Suprapubic skin (tissue), 4 donors: Measurements from ENCODE around the gene TBC1D5. TPM values are rescaled to one million over a fixed set of nuclear protein-coding genes. Genes with fewer than 3 reads are reported as not detected.
"Not testable (repeated sequence)": the region's sequence is repeated elsewhere in the genome, so short reads cannot be mapped to it uniquely, and the experiment has no call there.

Experiments
- DNase-seq, 2 donors: peaks; one replicate each; pipeline ENCODE4 v3.0.0-alpha.2; 2019; ENCODE audit warnings: low spot score in 2 of 2
- H3K27ac ChIP-seq: fragments of 200-600 bp; sonication (generic); one replicate; pipeline ENCODE4 v1.5.1; 2019
- H3K27me3 ChIP-seq: fragments of 200-600 bp; sonication (generic); one replicate; pipeline ENCODE4 v1.5.1; 2019
- H3K36me3 ChIP-seq: fragments of 200-600 bp; sonication (generic); one replicate; pipeline ENCODE4 v1.5.1; 2019
- H3K4me1 ChIP-seq: fragments of 200-600 bp; sonication (generic); one replicate; pipeline ENCODE4 v1.5.1; 2019
- H3K4me3 ChIP-seq: fragments of 200-600 bp; sonication (generic); one replicate; pipeline ENCODE4 v1.5.1; 2019; ENCODE audit warnings: mild to moderate bottlenecking
- H3K9me3 ChIP-seq: fragments of 200-600 bp; sonication (generic); one replicate; pipeline ENCODE4 v1.5.1; 2019
- EP300 ChIP-seq: sonication (generic); formaldehyde crosslinking; IDR thresholded peaks from one replicate; pipeline ENCODE4 v1.6.1; 2017; ENCODE audit warnings: antibody characterized with exemption
- POLR2A ChIP-seq, 2 donors: fragments of 450-650 bp; IDR thresholded peaks; one replicate each; pipeline ENCODE4 v1.6.1; 2017; ENCODE audit warnings: antibody characterized with exemption in 2 of 2, mild to moderate bottlenecking in 2 of 2, moderate library complexity in 2 of 2
- POLR2AphosphoS5 ChIP-seq, 3 donors: sonication (generic); formaldehyde crosslinking; IDR thresholded peaks; one replicate each; pipeline ENCODE4 v1.6.1; 2017; ENCODE audit warnings: antibody characterized with exemption in 3 of 3
- WGBS: methylation state at CpG from one replicate; pipeline ENCODE4 v1.1.5; 2018; 5-methylcytosine and 5-hydroxymethylcytosine counted together
- total RNA-seq, 4 donors: library from RNA; depleted of rRNA; stranded (reverse); fragments of >200 nt; gene quantifications; one replicate each; pipeline ENCODE4 v1.1.0, GENCODE V29; 2016
- TF ChIP-seq, protein P1 (sequence below), 2 donors: fragments of 200-600 bp in 1 of 2; fragments of 450-650 bp in 1 of 2; sonication (generic) in 1 of 2; IDR thresholded peaks; one replicate each; pipeline ENCODE4 v1.5.1; 2016 to 2019; ENCODE audit warnings: antibody characterized with exemption in 2 of 2, mild to moderate bottlenecking in 1 of 2, moderate library complexity in 1 of 2

TBC1D5 gene
- total RNA-seq, 4 donors from 2014 or later = 66.4 to 98.5 (median 79.9) TPM

DNA sequence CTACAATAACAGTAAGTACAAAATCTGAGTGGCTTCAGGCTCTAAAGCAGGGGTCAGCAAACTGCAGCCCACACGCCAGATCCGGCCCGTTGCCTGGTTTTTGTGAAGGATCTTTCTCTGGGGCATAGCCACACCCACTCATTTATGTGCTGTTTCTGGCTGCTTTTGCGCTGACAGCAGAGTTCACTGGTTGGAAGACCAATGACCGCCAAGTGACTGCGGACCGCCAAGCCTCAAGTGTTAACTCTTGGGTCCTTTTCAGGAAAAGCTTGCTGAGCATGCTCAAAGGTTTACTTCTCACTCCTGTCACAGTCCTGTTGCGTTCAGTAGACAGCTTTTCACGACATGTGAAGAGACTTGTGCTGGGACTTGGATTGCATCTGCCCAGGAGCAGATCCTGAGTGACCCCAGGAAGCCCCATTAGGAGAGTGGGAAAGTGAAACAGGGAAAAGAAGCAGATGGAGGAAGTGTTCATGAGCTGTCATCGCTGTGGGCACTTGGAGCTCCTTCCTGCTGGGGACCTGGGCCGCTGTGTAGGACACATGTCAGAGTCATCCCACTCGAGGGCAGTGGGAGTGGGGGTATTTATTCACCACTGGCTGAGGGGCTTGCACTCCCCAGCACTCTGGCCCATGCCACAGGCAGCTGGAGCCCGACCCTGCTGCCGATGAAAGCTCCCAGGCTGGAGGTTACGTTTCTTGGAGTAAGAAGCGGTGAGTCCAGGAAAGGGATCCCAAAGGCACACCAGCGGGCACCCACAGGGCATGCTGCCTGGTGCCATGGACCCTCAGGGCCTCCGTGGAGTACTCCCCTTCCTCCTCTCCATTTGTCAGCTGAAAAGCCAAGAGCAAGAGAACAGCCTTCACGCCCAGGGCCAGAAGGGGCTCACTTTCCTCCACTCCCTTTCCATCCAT, 608.5 kb downstream of the TBC1D5 start:
- Histone ChIP-seq H3K27ac (no peak overlapping the region), H3K36me3 (no peaks in the 10 kb centered on the region), H3K4me3 (no peak overlapping the region), H3K9me3 (peaks cover 7% of the 10 kb centered on the region), H3K4me1 (no peaks in the 10 kb centered on the region), H3K27me3 (no peaks in the 10 kb centered on the region)
- TF ChIP-seq POLR2AphosphoS5 (IDR thresholded peaks at IDR 0.05) = no peak
- TF ChIP-seq POLR2A (IDR thresholded peaks at IDR 0.05) = no peak
- no peak for TF ChIP-seq EP300
- TF ChIP-seq, protein P1, sequence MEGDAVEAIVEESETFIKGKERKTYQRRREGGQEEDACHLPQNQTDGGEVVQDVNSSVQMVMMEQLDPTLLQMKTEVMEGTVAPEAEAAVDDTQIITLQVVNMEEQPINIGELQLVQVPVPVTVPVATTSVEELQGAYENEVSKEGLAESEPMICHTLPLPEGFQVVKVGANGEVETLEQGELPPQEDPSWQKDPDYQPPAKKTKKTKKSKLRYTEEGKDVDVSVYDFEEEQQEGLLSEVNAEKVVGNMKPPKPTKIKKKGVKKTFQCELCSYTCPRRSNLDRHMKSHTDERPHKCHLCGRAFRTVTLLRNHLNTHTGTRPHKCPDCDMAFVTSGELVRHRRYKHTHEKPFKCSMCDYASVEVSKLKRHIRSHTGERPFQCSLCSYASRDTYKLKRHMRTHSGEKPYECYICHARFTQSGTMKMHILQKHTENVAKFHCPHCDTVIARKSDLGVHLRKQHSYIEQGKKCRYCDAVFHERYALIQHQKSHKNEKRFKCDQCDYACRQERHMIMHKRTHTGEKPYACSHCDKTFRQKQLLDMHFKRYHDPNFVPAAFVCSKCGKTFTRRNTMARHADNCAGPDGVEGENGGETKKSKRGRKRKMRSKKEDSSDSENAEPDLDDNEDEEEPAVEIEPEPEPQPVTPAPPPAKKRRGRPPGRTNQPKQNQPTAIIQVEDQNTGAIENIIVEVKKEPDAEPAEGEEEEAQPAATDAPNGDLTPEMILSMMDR (IDR thresholded peaks at IDR 0.05) = no peak
- DNase-seq = no peak
- 84% methylated on average over 15 of the region's 19 CpGs for WGBS

GRCh38 chr3:17132286-17133115, 609.9 kb downstream of the TBC1D5 start:
- DNase-seq = no peak
- Histone ChIP-seq H3K4me3 (no peak overlapping the region), H3K27ac (no peak overlapping the region), H3K27me3 (no peaks in the 10 kb centered on the region), H3K4me1 (no peaks in the 10 kb centered on the region), H3K36me3 (no peaks in the 10 kb centered on the region), H3K9me3 (peaks cover 7% of the 10 kb centered on the region)
- TF ChIP-seq, protein P1 (IDR thresholded peaks at IDR 0.05) = no peak
- TF ChIP-seq POLR2A (IDR thresholded peaks at IDR 0.05) = no peak
- TF ChIP-seq POLR2AphosphoS5 (IDR thresholded peaks at IDR 0.05) = no peak
- TF ChIP-seq EP300 = no peak
- 81% methylated on average over 10 of the region's 10 CpGs for WGBS

DNA sequence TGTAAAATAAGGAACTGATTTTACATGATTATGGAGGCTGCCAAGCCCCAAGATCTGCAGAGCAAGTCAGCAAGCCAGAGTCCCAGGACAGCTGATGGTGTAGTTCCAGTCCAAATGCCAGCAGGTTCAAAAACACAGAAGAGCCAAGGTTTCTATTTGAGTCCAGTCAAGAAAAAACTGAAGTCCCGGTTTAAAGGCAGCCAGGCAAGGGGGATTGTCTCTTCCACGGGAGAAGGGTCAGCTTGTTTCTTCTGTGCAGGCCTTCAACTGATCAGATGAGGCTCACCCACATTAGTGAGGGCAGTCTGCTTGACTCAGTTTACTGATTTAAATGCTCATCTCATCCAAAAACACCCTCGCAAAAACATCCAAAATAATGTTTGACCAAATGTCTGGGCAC, 611.5 kb downstream of the TBC1D5 start:
- no peak for TF ChIP-seq POLR2A (IDR thresholded peaks at IDR 0.05)
- TF ChIP-seq POLR2AphosphoS5 (IDR thresholded peaks at IDR 0.05) = no peak
- TF ChIP-seq, protein P1 (IDR thresholded peaks at IDR 0.05) = no peak
- TF ChIP-seq EP300 = no peak
- no peaks in the 10 kb centered on the region for H3K36me3 ChIP-seq
- no peak overlapping the region for H3K27ac ChIP-seq
- no peaks in the 10 kb centered on the region for H3K27me3 ChIP-seq
- peaks cover 6% of the 10 kb centered on the region for H3K9me3 ChIP-seq
- H3K4me1 ChIP-seq = no peaks in the 10 kb centered on the region
- DNase-seq = no peak
- WGBS = 96% methylated on average over 3 of the region's 3 CpGs
- H3K4me3 ChIP-seq = no peak overlapping the region

GRCh38 chr3:17129556-17129955, 612.9 kb downstream of the TBC1D5 start:
- no peaks in the 10 kb centered on the region for H3K4me1 ChIP-seq
- TF ChIP-seq POLR2A (IDR thresholded peaks at IDR 0.05) = no peak
- TF ChIP-seq POLR2AphosphoS5 (IDR thresholded peaks at IDR 0.05) = no peak
- 85% methylated on average over 3 of the region's 3 CpGs for WGBS
- no peaks in the 10 kb centered on the region for H3K9me3 ChIP-seq
- DNase-seq = no peak
- H3K27me3 ChIP-seq = no peaks in the 10 kb centered on the region
- H3K36me3 ChIP-seq = no peaks in the 10 kb centered on the region
- no peak overlapping the region for H3K27ac ChIP-seq
- H3K4me3 ChIP-seq = no peak overlapping the region

- WGBS = 88% methylated on average over 3 of the region's 3 CpGs
- DNase-seq = not testable (repeated sequence)
These were observed 613.8 kb downstream of the TBC1D5 start for GRCh38 chr3:17128671-17129070.

More at GRCh38 chr3:17128671-17129070, 613.8 kb downstream of the TBC1D5 start:
- H3K27me3 ChIP-seq, H3K4me3 ChIP-seq, H3K27ac ChIP-seq, H3K4me1 ChIP-seq, H3K36me3 ChIP-seq, H3K9me3 ChIP-seq: not testable (repeated sequence)
